ENCODE measurements around the gene DLGAP1.
"Not testable (repeated sequence)": the region's sequence is repeated elsewhere in the genome, so short reads cannot be mapped to it uniquely, and the experiment has no call there.

The DLGAP1 gene

GRCh38 chr18:3704556-3705344 lies 750.4 kb downstream of the DLGAP1 start:
- WGBS, 2 experiments, result 92 to 97% methylated on average over 2 to 3 of the region's 3 CpGs
- H3K36me3 ChIP-seq (ENCODE audit: control insufficient read depth, insufficient read depth, low read length), result no peaks in the 10 kb centered on the region
- no peak overlapping the region for H3K4me3 ChIP-seq (ENCODE audit: insufficient read depth, low read depth, low read length)
- H3K27me3 ChIP-seq (ENCODE audit: control insufficient read depth, insufficient read depth, low read length, poor library complexity, severe bottlenecking), result no peaks in the 10 kb centered on the region
- no peaks in the 10 kb centered on the region for H3K9me3 ChIP-seq (ENCODE audit: control insufficient read depth, low read length)
- peaks cover 7% of the 10 kb centered on the region for H3K4me1 ChIP-seq (ENCODE audit: control insufficient read depth, insufficient read depth, low read length)
- no peak overlapping the region for H3K27ac ChIP-seq (ENCODE audit: insufficient read depth, low read depth, low read length, poor library complexity, severe bottlenecking)

GRCh38 chr18:3703732-3704176 lies 751.4 kb downstream of the DLGAP1 start:
- no peaks in the 10 kb centered on the region for H3K9me3 ChIP-seq (ENCODE audit: control insufficient read depth, low read length)
- no peaks in the 10 kb centered on the region for H3K27me3 ChIP-seq (ENCODE audit: control insufficient read depth, insufficient read depth, low read length, poor library complexity, severe bottlenecking)
- H3K27ac ChIP-seq (ENCODE audit: insufficient read depth, low read depth, low read length, poor library complexity, severe bottlenecking), result no peak overlapping the region
- WGBS, 2 experiments, result 32 to 35% methylated on average over 7 of the region's 7 CpGs
- no peak overlapping the region for H3K4me3 ChIP-seq (ENCODE audit: insufficient read depth, low read depth, low read length)
- H3K36me3 ChIP-seq (ENCODE audit: control insufficient read depth, insufficient read depth, low read length), result no peaks in the 10 kb centered on the region
- peaks cover 7% of the 10 kb centered on the region for H3K4me1 ChIP-seq (ENCODE audit: control insufficient read depth, insufficient read depth, low read length)

GRCh38 chr18:3699707-3700567 lies 755.2 kb downstream of the DLGAP1 start:
- not testable (repeated sequence) for H3K4me3 ChIP-seq (ENCODE audit: insufficient read depth, low read depth, low read length); H3K9me3 ChIP-seq (ENCODE audit: control insufficient read depth, low read length); H3K27me3 ChIP-seq (ENCODE audit: control insufficient read depth, insufficient read depth, low read length, poor library complexity, severe bottlenecking); H3K27ac ChIP-seq (ENCODE audit: insufficient read depth, low read depth, low read length, poor library complexity, severe bottlenecking); H3K36me3 ChIP-seq (ENCODE audit: control insufficient read depth, insufficient read depth, low read length); H3K4me1 ChIP-seq (ENCODE audit: control insufficient read depth, insufficient read depth, low read length)
- whole genome bisulfite sequencing, 2 experiments, result 87 to 90% methylated on average over 16 of the region's 16 CpGs

- WGBS, 2 experiments, result 93 to 97% methylated on average over 4 to 5 of the region's 5 CpGs
- not testable (repeated sequence) for H3K4me1 ChIP-seq (ENCODE audit: control insufficient read depth, insufficient read depth, low read length); H3K4me3 ChIP-seq (ENCODE audit: insufficient read depth, low read depth, low read length); H3K27ac ChIP-seq (ENCODE audit: insufficient read depth, low read depth, low read length, poor library complexity, severe bottlenecking); H3K36me3 ChIP-seq (ENCODE audit: control insufficient read depth, insufficient read depth, low read length); H3K27me3 ChIP-seq (ENCODE audit: control insufficient read depth, insufficient read depth, low read length, poor library complexity, severe bottlenecking); H3K9me3 ChIP-seq (ENCODE audit: control insufficient read depth, low read length)
Measured at GRCh38 chr18:3694030-3694778, 760.9 kb downstream of the DLGAP1 start.

GRCh38 chr18:3693410-3693809 lies 761.7 kb downstream of the DLGAP1 start:
- WGBS, 2 experiments, result 94 to 96% methylated on average over 2 of the region's 2 CpGs
- Histone ChIP-seq H3K4me1 (ENCODE audit: control insufficient read depth, insufficient read depth, low read length) (peaks cover 7% of the 10 kb centered on the region), H3K27ac (ENCODE audit: insufficient read depth, low read depth, low read length, poor library complexity, severe bottlenecking) (no peak overlapping the region), H3K36me3 (ENCODE audit: control insufficient read depth, insufficient read depth, low read length) (no peaks in the 10 kb centered on the region), H3K9me3 (ENCODE audit: control insufficient read depth, low read length) (no peaks in the 10 kb centered on the region), H3K4me3 (ENCODE audit: insufficient read depth, low read depth, low read length) (no peak overlapping the region), H3K27me3 (ENCODE audit: control insufficient read depth, insufficient read depth, low read length, poor library complexity, severe bottlenecking) (no peaks in the 10 kb centered on the region)

GRCh38 chr18:3692691-3693090 lies 762.4 kb downstream of the DLGAP1 start:
- H3K27ac ChIP-seq (ENCODE audit: insufficient read depth, low read depth, low read length, poor library complexity, severe bottlenecking), result no peak overlapping the region
- peaks cover 7% of the 10 kb centered on the region for H3K4me1 ChIP-seq (ENCODE audit: control insufficient read depth, insufficient read depth, low read length)
- 93 to 99% methylated on average over 2 of the region's 2 CpGs for WGBS, 2 experiments

GRCh38 chr18:3692113-3692621 lies 762.9 kb downstream of the DLGAP1 start:
- WGBS, 2 experiments, result 92 to 99% methylated on average over 2 of the region's 2 CpGs
- H3K9me3 ChIP-seq (ENCODE audit: control insufficient read depth, low read length), result no peaks in the 10 kb centered on the region
- no peak overlapping the region for H3K27ac ChIP-seq (ENCODE audit: insufficient read depth, low read depth, low read length, poor library complexity, severe bottlenecking)
- H3K27me3 ChIP-seq (ENCODE audit: control insufficient read depth, insufficient read depth, low read length, poor library complexity, severe bottlenecking), result no peaks in the 10 kb centered on the region
- no peak overlapping the region for H3K4me3 ChIP-seq (ENCODE audit: insufficient read depth, low read depth, low read length)
- peaks cover 7% of the 10 kb centered on the region for H3K4me1 ChIP-seq (ENCODE audit: control insufficient read depth, insufficient read depth, low read length)
- no peaks in the 10 kb centered on the region for H3K36me3 ChIP-seq (ENCODE audit: control insufficient read depth, insufficient read depth, low read length)

More at GRCh38 chr18:3692691-3693090, 762.4 kb downstream of the DLGAP1 start:
- H3K9me3 ChIP-seq (ENCODE audit: control insufficient read depth, low read length), result no peaks in the 10 kb centered on the region
- no peak overlapping the region for H3K4me3 ChIP-seq (ENCODE audit: insufficient read depth, low read depth, low read length)
- H3K36me3 ChIP-seq (ENCODE audit: control insufficient read depth, insufficient read depth, low read length), result no peaks in the 10 kb centered on the region
- H3K27me3 ChIP-seq (ENCODE audit: control insufficient read depth, insufficient read depth, low read length, poor library complexity, severe bottlenecking), result no peaks in the 10 kb centered on the region

- Histone ChIP-seq H3K36me3 (ENCODE audit: control insufficient read depth, insufficient read depth, low read length) (no peaks in the 10 kb centered on the region), H3K27ac (ENCODE audit: insufficient read depth, low read depth, low read length, poor library complexity, severe bottlenecking) (no peak overlapping the region), H3K4me3 (ENCODE audit: insufficient read depth, low read depth, low read length) (no peak overlapping the region), H3K4me1 (ENCODE audit: control insufficient read depth, insufficient read depth, low read length) (peaks cover 7% of the 10 kb centered on the region), H3K27me3 (ENCODE audit: control insufficient read depth, insufficient read depth, low read length, poor library complexity, severe bottlenecking) (no peaks in the 10 kb centered on the region), H3K9me3 (ENCODE audit: control insufficient read depth, low read length) (no peaks in the 10 kb centered on the region)
- 86 to 93% methylated on average over 2 to 3 of the region's 3 CpGs for WGBS, 2 experiments
Measured at GRCh38 chr18:3691705-3692104, 763.4 kb downstream of the DLGAP1 start.

GRCh38 chr18:3690764-3691066 lies 764.4 kb downstream of the DLGAP1 start:
- Histone ChIP-seq H3K36me3 (ENCODE audit: control insufficient read depth, insufficient read depth, low read length) (no peaks in the 10 kb centered on the region), H3K27ac (ENCODE audit: insufficient read depth, low read depth, low read length, poor library complexity, severe bottlenecking) (no peak overlapping the region), H3K4me3 (ENCODE audit: insufficient read depth, low read depth, low read length) (no peak overlapping the region), H3K9me3 (ENCODE audit: control insufficient read depth, low read length) (no peaks in the 10 kb centered on the region), H3K4me1 (ENCODE audit: control insufficient read depth, insufficient read depth, low read length) (peaks cover 7% of the 10 kb centered on the region), H3K27me3 (ENCODE audit: control insufficient read depth, insufficient read depth, low read length, poor library complexity, severe bottlenecking) (no peaks in the 10 kb centered on the region)
- 100% methylated on average over 1 of the region's 1 CpG for WGBS, 2 experiments
